Neural progenitor cell (in vitro differentiated cells): ENCODE data around the gene FAM117B. TPM values are rescaled to one million over a fixed set of nuclear protein-coding genes. Genes with fewer than 3 reads are reported as not detected.

ENCODE experiments used
- DNase-seq: peaks from one replicate; pipeline ENCODE4 v3.0.0-alpha.2; 2016; ENCODE audit warnings: low spot score
- H2AFZ ChIP-seq: fragments of 200-600 bp; sonication (generic); replicated peaks from 2 replicates; pipeline ENCODE4 v1.6.1; 2016; ENCODE audit warnings: antibody characterized with exemption
- H3F3A ChIP-seq: fragments of 200-600 bp; sonication (generic); 2 replicates; pipeline ENCODE4 v1.6.1; 2016; ENCODE audit warnings: antibody characterized with exemption, low read depth
- H3K27ac ChIP-seq: fragments of 200-600 bp; sonication (generic); 2 replicates; pipeline ENCODE4 v1.5.1; 2016; ENCODE audit warnings: mild to moderate bottlenecking
- H3K27me3 ChIP-seq: fragments of 200-600 bp; sonication (generic); 2 replicates; pipeline ENCODE4 v1.6.1; 2016; ENCODE audit warnings: mild to moderate bottlenecking, moderate library complexity
- H3K36me3 ChIP-seq: fragments of 200-600 bp; sonication (generic); 2 replicates; pipeline ENCODE4 v1.5.1; 2016
- H3K4me1 ChIP-seq: fragments of 200-600 bp; sonication (generic); 2 replicates; pipeline ENCODE4 v1.6.1; 2016; ENCODE audit warnings: mixed run types
- H3K4me2 ChIP-seq: fragments of 200-600 bp; sonication (generic); 2 replicates; pipeline ENCODE4 v1.6.1; 2016
- H3K4me3 ChIP-seq: fragments of 200-600 bp; sonication (generic); 2 replicates; pipeline ENCODE4 v1.5.1; 2016
- H3K79me2 ChIP-seq: fragments of 200-600 bp; sonication (generic); 2 replicates; pipeline ENCODE4 v1.6.1; 2016; ENCODE audit warnings: low read depth
- H3K9ac ChIP-seq: fragments of 200-600 bp; sonication (generic); 2 replicates; pipeline ENCODE4 v1.6.1; 2016
- H3K9me3 ChIP-seq: fragments of 200-600 bp; sonication (generic); 2 replicates; pipeline ENCODE4 v1.5.1; 2016; ENCODE audit warnings: low read depth
- H4K20me1 ChIP-seq: fragments of 200-600 bp; sonication (generic); 2 replicates; pipeline ENCODE4 v1.6.1; 2016; ENCODE audit warnings: low read depth
- H3K27ac Mint-ChIP-seq: 3 replicates; pipeline ENCODE4 v1.8.0; 2021; ENCODE audit warnings: mixed read lengths
- H3K27me3 Mint-ChIP-seq: 2 replicates; pipeline ENCODE4 v1.8.0; 2022; ENCODE audit warnings: low read depth, mild to moderate bottlenecking, inconsistent platforms, moderate library complexity, mixed read lengths; ENCODE audit not compliant: insufficient read depth
- H3K36me3 Mint-ChIP-seq: 3 replicates; pipeline ENCODE4 v1.8.0; 2021; ENCODE audit warnings: mixed read lengths
- H3K4me1 Mint-ChIP-seq: 3 replicates; pipeline ENCODE4 v1.8.0; 2021; ENCODE audit warnings: mixed read lengths
- H3K4me3 Mint-ChIP-seq: 3 replicates; pipeline ENCODE4 v1.8.0; 2021; ENCODE audit warnings: mild to moderate bottlenecking, moderate library complexity, mixed read lengths
- H3K9me3 Mint-ChIP-seq: 3 replicates; pipeline ENCODE4 v1.8.0; 2020; ENCODE audit warnings: mixed read lengths
- EZH2 ChIP-seq: fragments of 200-600 bp; sonication (generic); IDR thresholded peaks from 2 replicates; pipeline ENCODE4 v1.6.1; 2017; ENCODE audit warnings: antibody characterized with exemption, mild to moderate bottlenecking, moderate library complexity
- EZH2phosphoT487 ChIP-seq: fragments of 200-600 bp; sonication (generic); IDR thresholded peaks from 2 replicates; pipeline ENCODE4 v1.6.1; 2017; ENCODE audit warnings: antibody characterized with exemption
- total RNA-seq: library from RNA; depleted of rRNA; stranded (reverse); fragments of >200 nt; gene quantifications from 2 replicates; pipeline ENCODE4 v1.2.3, GENCODE V29; 2015; ENCODE audit warnings: low replicate concordance
- TF ChIP-seq, protein P1 (sequence below): fragments of 200-600 bp; sonication (generic); IDR thresholded peaks from 2 replicates; pipeline ENCODE4 v1.5.1; 2017; ENCODE audit warnings: antibody characterized with exemption, mild to moderate bottlenecking

The FAM117B gene
- total RNA-seq, 1 donor from 2014 or later = 17.5 TPM

DNA sequence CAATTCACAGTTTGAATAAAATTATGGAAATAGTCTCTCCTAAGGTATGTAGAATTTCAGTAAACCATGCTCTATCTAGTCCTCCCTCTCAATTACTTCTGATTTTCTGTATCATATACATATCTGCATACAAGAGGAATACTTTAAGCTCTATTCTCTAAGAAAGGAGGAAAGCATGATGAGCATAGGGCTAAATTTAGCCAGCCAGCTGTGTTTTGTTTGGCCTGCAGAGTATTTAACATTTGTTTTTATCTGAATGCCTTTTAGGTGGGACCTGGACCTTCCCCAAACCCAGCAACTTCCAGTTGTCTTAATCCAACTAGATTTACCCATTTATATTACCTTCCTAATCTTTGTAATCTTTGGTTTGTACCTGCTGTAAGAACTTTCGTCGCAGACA, 42.2 kb upstream of the FAM117B start:
- no peak overlapping the region for H2AFZ ChIP-seq
- TF ChIP-seq EZH2phosphoT487 (no peak), EZH2 (no peak)
- TF ChIP-seq, protein P1, sequence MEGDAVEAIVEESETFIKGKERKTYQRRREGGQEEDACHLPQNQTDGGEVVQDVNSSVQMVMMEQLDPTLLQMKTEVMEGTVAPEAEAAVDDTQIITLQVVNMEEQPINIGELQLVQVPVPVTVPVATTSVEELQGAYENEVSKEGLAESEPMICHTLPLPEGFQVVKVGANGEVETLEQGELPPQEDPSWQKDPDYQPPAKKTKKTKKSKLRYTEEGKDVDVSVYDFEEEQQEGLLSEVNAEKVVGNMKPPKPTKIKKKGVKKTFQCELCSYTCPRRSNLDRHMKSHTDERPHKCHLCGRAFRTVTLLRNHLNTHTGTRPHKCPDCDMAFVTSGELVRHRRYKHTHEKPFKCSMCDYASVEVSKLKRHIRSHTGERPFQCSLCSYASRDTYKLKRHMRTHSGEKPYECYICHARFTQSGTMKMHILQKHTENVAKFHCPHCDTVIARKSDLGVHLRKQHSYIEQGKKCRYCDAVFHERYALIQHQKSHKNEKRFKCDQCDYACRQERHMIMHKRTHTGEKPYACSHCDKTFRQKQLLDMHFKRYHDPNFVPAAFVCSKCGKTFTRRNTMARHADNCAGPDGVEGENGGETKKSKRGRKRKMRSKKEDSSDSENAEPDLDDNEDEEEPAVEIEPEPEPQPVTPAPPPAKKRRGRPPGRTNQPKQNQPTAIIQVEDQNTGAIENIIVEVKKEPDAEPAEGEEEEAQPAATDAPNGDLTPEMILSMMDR = no peak
- no peak overlapping the region for H3K4me2 ChIP-seq
- H3K27ac Mint-ChIP-seq = no peak overlapping the region
- H3K4me1 ChIP-seq = peaks cover 10% of the 10 kb centered on the region
- no peaks in the 10 kb centered on the region for H3K27me3 ChIP-seq
- H4K20me1 ChIP-seq = no peaks in the 10 kb centered on the region
- no peaks in the 10 kb centered on the region for H3K36me3 Mint-ChIP-seq
- no peak for DNase-seq
- H3K27me3 Mint-ChIP-seq = no peaks in the 10 kb centered on the region
- H3K79me2 ChIP-seq = no peaks in the 10 kb centered on the region
- H3K36me3 ChIP-seq = no peaks in the 10 kb centered on the region
- H3K4me3 Mint-ChIP-seq = no peak overlapping the region
- no peaks in the 10 kb centered on the region for H3F3A ChIP-seq
- H3K9me3 Mint-ChIP-seq = no peaks in the 10 kb centered on the region
- no peak overlapping the region for H3K4me3 ChIP-seq
- H3K4me1 Mint-ChIP-seq = peaks cover 8% of the 10 kb centered on the region
- no peak overlapping the region for H3K9ac ChIP-seq
- no peak overlapping the region for H3K27ac ChIP-seq
- H3K9me3 ChIP-seq = no peaks in the 10 kb centered on the region

- no peaks in the 10 kb centered on the region for H3F3A ChIP-seq
- no peak overlapping the region for H3K4me2 ChIP-seq
- no peak overlapping the region for H3K4me3 ChIP-seq
- no peaks in the 10 kb centered on the region for H3K79me2 ChIP-seq
- Mint-ChIP-seq H3K4me1 (no peaks in the 10 kb centered on the region), H3K9me3 (no peaks in the 10 kb centered on the region), H3K27me3 (peaks cover 2% of the 10 kb centered on the region), H3K27ac (no peak overlapping the region), H3K4me3 (no peak overlapping the region), H3K36me3 (no peaks in the 10 kb centered on the region)
- H3K9ac ChIP-seq = no peak overlapping the region
- no peak overlapping the region for H2AFZ ChIP-seq
- H3K9me3 ChIP-seq = no peaks in the 10 kb centered on the region
- no peaks in the 10 kb centered on the region for H3K27me3 ChIP-seq
- H3K4me1 ChIP-seq = no peaks in the 10 kb centered on the region
- no peak for DNase-seq
- TF ChIP-seq EZH2phosphoT487 = no peak
- TF ChIP-seq, protein P1 = no peak
- no peak overlapping the region for H3K27ac ChIP-seq
- no peaks in the 10 kb centered on the region for H3K36me3 ChIP-seq
- H4K20me1 ChIP-seq = no peaks in the 10 kb centered on the region
Observed at GRCh38 chr2:202599105-202599504, 35.7 kb upstream of the FAM117B start.

DNA sequence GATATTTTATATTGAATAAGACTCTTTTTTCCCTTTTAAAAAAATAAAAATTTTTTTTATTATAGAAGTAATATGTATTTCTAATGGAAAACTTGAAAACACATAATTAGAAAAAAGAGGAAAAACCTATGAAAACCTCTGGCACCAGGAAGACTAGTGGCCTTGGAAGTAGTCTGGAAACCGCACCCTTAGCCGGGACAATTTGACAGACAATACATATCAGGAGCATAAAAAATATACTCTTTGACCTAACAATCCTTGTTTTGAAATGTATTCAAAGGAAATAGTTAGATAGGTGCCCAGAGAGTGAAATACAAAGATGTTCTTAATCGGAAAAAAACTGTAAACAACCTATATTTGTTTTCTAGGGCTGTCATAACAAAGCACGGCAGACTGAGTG, 34.9 kb upstream of the FAM117B start:
- DNase-seq = no peak
- no peaks in the 10 kb centered on the region for H3K9me3 ChIP-seq
- H3K9ac ChIP-seq = no peak overlapping the region
- Mint-ChIP-seq H3K9me3 (no peaks in the 10 kb centered on the region), H3K36me3 (no peaks in the 10 kb centered on the region), H3K27me3 (peaks cover 2% of the 10 kb centered on the region), H3K27ac (no peak overlapping the region), H3K4me3 (no peak overlapping the region), H3K4me1 (no peaks in the 10 kb centered on the region)
- H3K4me2 ChIP-seq = no peak overlapping the region
- H4K20me1 ChIP-seq = no peaks in the 10 kb centered on the region
- no peaks in the 10 kb centered on the region for H3K4me1 ChIP-seq
- no peak for TF ChIP-seq EZH2
- TF ChIP-seq, protein P1 = no peak
- no peak for TF ChIP-seq EZH2phosphoT487
- no peaks in the 10 kb centered on the region for H3F3A ChIP-seq
- no peak overlapping the region for H3K4me3 ChIP-seq
- no peaks in the 10 kb centered on the region for H3K79me2 ChIP-seq
- no peak overlapping the region for H2AFZ ChIP-seq
- no peaks in the 10 kb centered on the region for H3K36me3 ChIP-seq
- H3K27me3 ChIP-seq = no peaks in the 10 kb centered on the region
- H3K27ac ChIP-seq = no peak overlapping the region

GRCh38 chr2:202604699-202605098, 30.1 kb upstream of the FAM117B start:
- Mint-ChIP-seq H3K9me3 (no peaks in the 10 kb centered on the region), H3K36me3 (no peaks in the 10 kb centered on the region), H3K27ac (no peak overlapping the region), H3K4me1 (peaks cover 3% of the 10 kb centered on the region), H3K4me3 (no peak overlapping the region), H3K27me3 (peaks cover 2% of the 10 kb centered on the region)
- no peak overlapping the region for H3K4me3 ChIP-seq
- no peak overlapping the region for H2AFZ ChIP-seq
- H4K20me1 ChIP-seq = no peaks in the 10 kb centered on the region
- no peak overlapping the region for H3K27ac ChIP-seq
- H3K36me3 ChIP-seq = no peaks in the 10 kb centered on the region
- TF ChIP-seq EZH2 = no peak
- TF ChIP-seq EZH2phosphoT487 = no peak
- TF ChIP-seq, protein P1 = no peak
- H3K9ac ChIP-seq = no peak overlapping the region
- H3K9me3 ChIP-seq = no peaks in the 10 kb centered on the region
- peaks cover 4% of the 10 kb centered on the region for H3K4me1 ChIP-seq
- H3K27me3 ChIP-seq = no peaks in the 10 kb centered on the region
- no peak overlapping the region for H3K4me2 ChIP-seq
- H3K79me2 ChIP-seq = no peaks in the 10 kb centered on the region
- no peaks in the 10 kb centered on the region for H3F3A ChIP-seq
- no peak for DNase-seq
